Endodermal cell (in vitro differentiated cells): ENCODE results near the gene PTH2. TPM values are rescaled to one million over a fixed set of nuclear protein-coding genes. Genes with fewer than 3 reads are reported as not detected.

Experiments used
- DNase-seq: peaks from one replicate; pipeline ENCODE4 v3.0.0-alpha.2; 2017
- H3K27ac ChIP-seq: 2 replicates; pipeline ENCODE4 v1.5.1; 2013; ENCODE audit warnings: mild to moderate bottlenecking, low read depth, low read length, moderate library complexity
- H3K27me3 ChIP-seq: 2 replicates; pipeline ENCODE4 v1.6.1; 2013; ENCODE audit warnings: mild to moderate bottlenecking, low read length, moderate library complexity; ENCODE audit not compliant: insufficient read depth, control insufficient read depth, poor library complexity, severe bottlenecking
- H3K36me3 ChIP-seq: 2 replicates; pipeline ENCODE4 v1.7.0; 2013; ENCODE audit warnings: mild to moderate bottlenecking, low read length, moderate library complexity; ENCODE audit not compliant: control insufficient read depth, insufficient read depth
- H3K4me1 ChIP-seq: one replicate; pipeline ENCODE4 v1.7.0; 2013; ENCODE audit warnings: low read length; ENCODE audit not compliant: control insufficient read depth, insufficient read depth
- H3K4me3 ChIP-seq: 2 replicates; pipeline ENCODE4 v1.5.1; 2013; ENCODE audit warnings: mild to moderate bottlenecking, low read length, moderate library complexity
- H3K9ac ChIP-seq: 2 replicates; pipeline ENCODE4 v1.6.1; 2013; ENCODE audit warnings: mild to moderate bottlenecking, low read length, moderate library complexity; ENCODE audit not compliant: poor library complexity, severe bottlenecking; ENCODE audit errors: extremely low read depth
- H3K9me3 ChIP-seq: 2 replicates; pipeline ENCODE4 v1.6.1; 2013; ENCODE audit warnings: mild to moderate bottlenecking, low read length, moderate library complexity; ENCODE audit not compliant: control insufficient read depth
- H3K27ac Mint-ChIP-seq: 2 replicates; pipeline ENCODE4 v1.8.0; 2020; ENCODE audit warnings: mixed read lengths
- H3K27me3 Mint-ChIP-seq: 2 replicates; pipeline ENCODE4 v1.8.0; 2021; ENCODE audit warnings: mild to moderate bottlenecking, mixed read lengths; ENCODE audit not compliant: insufficient read depth
- H3K36me3 Mint-ChIP-seq: 2 replicates; pipeline ENCODE4 v1.8.0; 2020; ENCODE audit warnings: low read depth, mixed read lengths
- H3K4me1 Mint-ChIP-seq: 2 replicates; pipeline ENCODE4 v1.8.0; 2020; ENCODE audit warnings: mixed read lengths
- H3K4me3 Mint-ChIP-seq: 2 replicates; pipeline ENCODE4 v1.8.0; 2020; ENCODE audit warnings: mild to moderate bottlenecking, moderate library complexity, mixed read lengths
- H3K9me3 Mint-ChIP-seq: 2 replicates; pipeline ENCODE4 v1.8.0; 2020; ENCODE audit warnings: mild to moderate bottlenecking, mixed read lengths
- CTCF ChIP-seq: fragments of 200-600 bp; sonication (generic); conservative IDR thresholded peaks from 2 replicates; pipeline ENCODE4 v1.5.0; 2021; ENCODE audit warnings: antibody characterized with exemption, mild to moderate bottlenecking
- WGBS, 2 experiments: methylation state at CpG; one replicate each; pipeline versions ENCODE4 v1.1.5 to v1.1.7; 2013; ENCODE audit warnings: missing lambda C conversion rate in 2 of 2, mixed read lengths in 1 of 2; ENCODE audit not compliant: insufficient coverage in 1 of 2, insufficient read length in 1 of 2; 5-methylcytosine and 5-hydroxymethylcytosine counted together
- total RNA-seq, 2 donors: library from RNA; stranded (reverse); fragmentation: NEBNext Ultra II Directional in 1 of 2; extraction: Animal tissue kit (Norgen Biotek cat#: 25700) in 1 of 2; gene quantifications; 2 replicates in 1 of 2; 3 replicates in 1 of 2; pipeline ENCODE4 v1.2.1, GENCODE V29; 2021

PTH2 gene
- total RNA-seq, 2 donors from 2014 or later = not detected

DNA sequence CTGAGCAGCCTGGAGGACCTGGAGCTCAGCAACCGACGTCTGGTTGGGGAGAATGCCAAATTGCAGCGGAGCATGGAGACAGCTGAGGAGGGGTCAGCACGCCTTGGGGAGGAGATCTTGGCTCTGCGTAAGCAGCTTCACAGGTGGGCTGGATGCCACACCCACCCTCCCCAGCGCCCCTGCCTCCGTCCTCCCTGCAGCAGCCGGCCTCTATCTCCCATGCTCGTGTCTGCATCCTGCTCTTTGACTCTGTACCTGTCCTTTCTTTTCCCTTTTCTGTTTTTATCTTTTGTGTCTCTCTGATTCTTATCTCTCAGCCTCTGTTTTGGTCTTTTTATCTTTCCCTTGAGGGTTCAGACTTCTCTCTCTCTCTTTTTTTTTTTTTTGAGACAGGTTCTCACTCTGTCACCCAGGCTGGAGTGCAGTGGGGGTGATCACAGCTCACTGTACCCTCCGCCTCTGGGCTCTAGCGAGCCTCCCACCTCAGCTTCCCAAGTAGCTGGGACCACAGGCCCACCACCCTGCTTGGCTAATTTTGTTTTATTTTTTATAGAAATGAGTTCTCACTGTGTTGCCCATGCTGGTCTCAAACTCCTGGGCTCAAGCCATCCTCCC, 25.1 kb downstream of the PTH2 start:
- H3K27ac ChIP-seq = no peak overlapping the region
- no peaks in the 10 kb centered on the region for H3K9me3 ChIP-seq
- H3K4me3 ChIP-seq = no peak overlapping the region
- Mint-ChIP-seq H3K36me3 (no peaks in the 10 kb centered on the region), H3K9me3 (no peaks in the 10 kb centered on the region), H3K4me1 (peaks cover 13% of the 10 kb centered on the region), H3K27me3 (no peaks in the 10 kb centered on the region), H3K4me3 (no peak overlapping the region), H3K27ac (no peak overlapping the region)
- no peak for TF ChIP-seq CTCF
- no peaks in the 10 kb centered on the region for H3K36me3 ChIP-seq
- H3K4me1 ChIP-seq = no peaks in the 10 kb centered on the region
- H3K27me3 ChIP-seq = peaks cover 2% of the 10 kb centered on the region
- 70 to 74% methylated on average over 9 of the region's 11 CpGs for WGBS, 2 experiments
- H3K9ac ChIP-seq = no peak overlapping the region
- no peak for DNase-seq

DNA sequence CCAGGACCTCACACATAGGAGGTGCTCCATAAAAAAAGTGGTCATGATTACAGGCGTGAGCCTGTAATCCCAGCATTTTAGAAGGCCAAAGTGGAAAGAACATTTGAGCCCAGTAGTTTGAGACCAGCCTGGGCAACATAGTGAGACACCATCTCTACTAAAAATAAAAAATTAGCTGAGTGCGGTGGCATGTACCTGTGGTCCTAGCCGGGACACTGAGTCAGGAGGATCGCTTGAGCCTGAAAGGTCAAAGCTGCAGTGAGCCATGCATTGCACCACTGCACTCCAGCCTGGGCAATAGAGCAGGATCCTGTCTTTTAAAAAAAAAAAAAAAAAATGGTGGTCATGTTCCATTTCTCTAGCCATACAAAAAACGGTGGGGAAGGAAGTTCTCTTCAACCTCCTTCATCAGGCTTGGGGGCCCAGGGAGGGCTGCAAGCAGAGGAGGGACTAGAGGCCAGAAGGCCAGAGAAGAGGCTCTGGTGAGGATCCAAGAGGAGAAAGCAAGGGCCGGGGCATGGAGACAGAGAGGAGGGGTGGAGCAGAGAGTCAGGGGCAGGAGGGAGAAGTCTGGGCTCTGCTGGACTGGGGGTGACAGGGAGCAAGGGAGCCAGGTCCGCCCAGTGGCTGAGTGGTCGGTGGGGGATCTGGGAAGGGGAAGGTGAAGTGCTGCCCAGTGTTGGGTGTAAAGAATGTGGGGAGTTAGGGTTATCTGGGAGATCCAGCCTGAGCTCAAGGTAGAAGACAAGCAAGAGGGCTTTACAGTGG, 26.3 kb downstream of the PTH2 start:
- H3K4me1 ChIP-seq = no peaks in the 10 kb centered on the region
- H3K9ac ChIP-seq = no peak overlapping the region
- H3K36me3 ChIP-seq = no peaks in the 10 kb centered on the region
- H3K9me3 Mint-ChIP-seq = no peaks in the 10 kb centered on the region
- H3K27ac ChIP-seq = no peak overlapping the region
- no peaks in the 10 kb centered on the region for H3K36me3 Mint-ChIP-seq
- peaks cover 13% of the 10 kb centered on the region for H3K4me1 Mint-ChIP-seq
- no peaks in the 10 kb centered on the region for H3K9me3 ChIP-seq
- H3K27me3 ChIP-seq = peaks cover 9% of the 10 kb centered on the region
- H3K4me3 Mint-ChIP-seq = no peak overlapping the region
- H3K27me3 Mint-ChIP-seq = peaks cover 3% of the 10 kb centered on the region
- no peak overlapping the region for H3K4me3 ChIP-seq
- peak overlapping the region; percentile 61 for H3K27ac Mint-ChIP-seq
- no peak for TF ChIP-seq CTCF
- 91% methylated on average over 6 to 8 of the region's 8 CpGs for WGBS, 2 experiments
- DNase-seq = no peak

DNA sequence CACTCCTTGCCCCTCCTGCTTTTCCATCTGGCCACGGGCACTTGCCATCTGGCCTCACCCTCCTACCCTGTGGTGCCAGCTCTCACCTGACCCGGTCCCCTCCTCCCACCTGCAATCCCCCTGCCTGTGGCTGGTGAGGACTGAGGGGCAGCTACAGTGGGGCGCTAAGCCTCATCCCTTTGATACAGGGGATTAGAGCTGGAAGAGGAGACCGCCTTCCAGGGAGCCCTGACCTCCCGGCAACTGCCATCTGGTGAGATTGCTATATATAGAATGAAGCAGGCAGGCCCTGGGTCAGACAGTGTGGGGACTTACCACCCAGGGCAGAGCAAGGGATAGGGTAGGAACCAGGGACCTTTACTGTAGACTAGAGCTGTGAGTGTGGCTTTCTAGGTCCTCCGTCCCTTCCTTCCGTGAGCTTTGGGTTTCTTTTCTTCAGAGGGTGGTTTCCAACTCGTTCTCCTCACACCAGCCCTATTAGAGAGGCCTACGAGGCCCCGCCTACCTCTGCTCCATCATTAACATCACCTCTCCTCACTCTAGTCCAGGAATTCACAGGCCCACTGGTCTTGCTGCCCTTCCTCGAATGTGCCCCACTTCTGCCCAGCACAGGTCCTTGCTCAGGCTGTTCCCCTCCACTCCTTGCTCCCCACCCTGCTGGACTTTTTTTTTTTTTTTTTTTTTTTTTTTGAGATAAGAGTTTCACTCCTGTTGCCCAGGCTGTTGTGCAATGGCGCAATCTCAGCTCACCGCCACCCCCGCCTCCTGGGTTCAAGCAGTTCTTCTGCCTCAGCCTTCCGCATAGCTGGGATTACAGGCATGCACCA, 27.4 kb downstream of the PTH2 start:
- DNase-seq = no peak
- Histone ChIP-seq H3K9ac (no peak overlapping the region), H3K27me3 (peaks cover 9% of the 10 kb centered on the region), H3K36me3 (no peaks in the 10 kb centered on the region), H3K4me1 (no peaks in the 10 kb centered on the region), H3K9me3 (no peaks in the 10 kb centered on the region), H3K27ac (no peak overlapping the region), H3K4me3 (no peak overlapping the region)
- Mint-ChIP-seq H3K4me1 (peaks cover 13% of the 10 kb centered on the region), H3K36me3 (no peaks in the 10 kb centered on the region), H3K9me3 (no peaks in the 10 kb centered on the region), H3K27ac (no peak overlapping the region), H3K4me3 (no peak overlapping the region), H3K27me3 (peaks cover 4% of the 10 kb centered on the region)
- TF ChIP-seq CTCF = no peak
- WGBS, 2 experiments = 76 to 80% methylated on average over 10 to 15 of the region's 15 CpGs
